Stimulated activated CD4-positive, alpha-beta T cell treated with anti-CD3 and anti-CD28 coated beads, Interleukin-2, amount 100 ng/mL, for 4 hours (primary cell): Measurements from ENCODE around the gene ADARB2.
"Not testable (repeated sequence)": the region's sequence is repeated elsewhere in the genome, so short reads cannot be mapped to it uniquely, and the experiment has no call there.

ENCODE experiments used
- DNase-seq: peaks from one replicate; pipeline ENCODE4 v3.0.0-alpha.2; 2020; ENCODE audit warnings: low read depth

The ADARB2 gene

DNA sequence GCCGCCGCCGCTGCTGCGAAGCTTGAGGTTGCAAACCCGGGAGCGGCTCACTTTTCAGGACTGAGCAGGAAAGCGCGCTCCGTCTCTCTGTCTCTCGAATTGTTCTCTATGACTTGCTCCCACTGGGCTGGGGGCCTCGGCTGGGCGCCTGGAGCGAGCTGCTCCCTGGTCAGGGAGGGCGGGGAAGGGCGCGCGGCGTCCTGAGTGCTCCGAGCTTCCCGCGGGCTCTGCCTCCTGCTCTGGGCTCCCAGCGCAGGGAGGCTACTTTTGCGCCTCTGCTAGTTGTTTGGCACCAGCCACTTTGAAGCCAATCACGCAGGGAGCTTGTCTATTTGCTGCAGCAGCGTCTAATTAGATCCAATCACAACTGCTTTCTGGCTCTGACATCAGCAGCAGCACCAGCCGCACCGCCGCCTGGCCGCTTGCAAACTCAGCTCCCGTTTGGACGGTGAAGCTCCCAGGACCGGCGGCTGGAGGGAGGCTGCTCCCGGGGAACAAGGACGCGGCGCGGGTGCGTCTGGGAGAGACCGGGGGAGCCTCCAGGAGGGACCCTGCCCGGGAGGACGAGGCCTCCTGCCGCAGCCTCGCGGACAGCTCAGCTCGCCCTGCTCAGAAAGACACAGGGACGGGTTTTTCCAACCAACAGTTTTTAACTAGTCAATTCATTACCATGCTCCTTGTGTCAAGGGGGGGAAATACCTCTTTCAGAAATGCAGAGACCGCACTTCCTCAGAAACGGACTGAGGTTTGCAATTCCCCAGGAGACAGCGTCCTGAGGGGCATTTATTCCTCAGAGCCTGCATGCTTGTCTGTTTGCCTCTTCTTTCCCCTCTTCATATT lies at the start of gene ADARB2:
TSS of gene ADARB2 (minus strand) at position 304 of the 840 bp plus-strand sequence.
- DNase-seq = no peak

DNA sequence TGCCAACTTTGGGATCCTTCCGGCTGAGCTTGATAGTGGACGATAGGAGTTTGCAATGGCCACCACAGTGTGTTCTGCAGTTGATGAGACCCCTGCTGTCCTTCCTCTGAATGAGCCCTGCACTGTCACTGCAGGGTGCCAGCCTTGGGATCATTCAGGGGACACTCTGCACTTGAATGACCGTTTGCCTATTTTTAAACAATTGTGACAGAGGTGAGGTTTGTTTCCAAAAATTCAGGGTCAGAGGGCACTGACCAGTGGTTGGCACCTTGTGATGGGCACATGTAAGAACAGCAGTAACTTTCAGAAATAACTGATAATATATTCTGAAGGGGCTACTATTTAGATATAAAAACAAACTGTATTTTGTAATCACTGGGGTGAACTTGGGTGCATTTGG lies 48.5 kb upstream of the ADARB2 start:
- no peak for DNase-seq

DNA sequence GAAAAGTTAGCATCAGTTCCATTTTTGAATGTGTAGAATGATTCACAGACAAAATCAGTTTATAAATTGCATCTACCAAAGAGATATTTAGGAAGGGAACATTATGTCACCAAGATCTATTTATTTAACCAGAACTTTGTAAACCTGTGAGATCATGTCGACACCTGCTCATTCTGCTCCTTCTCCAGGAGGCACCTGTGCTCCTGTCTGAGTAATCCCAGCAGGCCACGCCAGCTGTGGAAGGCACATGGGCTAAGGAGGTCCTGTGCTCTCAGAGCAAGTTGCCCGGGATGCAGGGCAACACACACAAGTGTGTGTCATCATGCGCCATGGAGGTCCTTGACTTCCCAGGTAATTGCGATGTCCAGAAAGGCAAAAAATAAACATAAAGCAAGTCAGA lies 45.5 kb upstream of the ADARB2 start:
- DNase-seq = no peak

DNA sequence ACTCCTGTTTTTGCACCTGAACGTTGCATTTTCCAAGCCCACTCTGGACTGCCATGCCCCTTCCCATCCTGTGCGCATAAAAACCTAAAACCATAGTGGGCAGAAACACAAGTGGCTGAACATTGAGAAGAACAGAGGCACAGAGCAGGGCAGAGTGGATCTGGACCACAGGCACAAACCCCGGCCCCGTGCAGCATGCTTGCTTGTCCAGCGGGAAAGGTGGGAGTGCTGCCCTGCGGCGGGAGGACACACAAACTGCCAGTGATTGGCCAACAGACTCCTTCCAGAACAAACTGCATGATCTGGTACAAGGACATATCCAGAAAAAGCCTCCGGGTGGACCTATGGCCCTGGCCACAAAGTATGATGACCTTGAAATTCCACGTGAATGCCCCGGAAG lies 42.5 kb upstream of the ADARB2 start:
- DNase-seq = no peak

DNA sequence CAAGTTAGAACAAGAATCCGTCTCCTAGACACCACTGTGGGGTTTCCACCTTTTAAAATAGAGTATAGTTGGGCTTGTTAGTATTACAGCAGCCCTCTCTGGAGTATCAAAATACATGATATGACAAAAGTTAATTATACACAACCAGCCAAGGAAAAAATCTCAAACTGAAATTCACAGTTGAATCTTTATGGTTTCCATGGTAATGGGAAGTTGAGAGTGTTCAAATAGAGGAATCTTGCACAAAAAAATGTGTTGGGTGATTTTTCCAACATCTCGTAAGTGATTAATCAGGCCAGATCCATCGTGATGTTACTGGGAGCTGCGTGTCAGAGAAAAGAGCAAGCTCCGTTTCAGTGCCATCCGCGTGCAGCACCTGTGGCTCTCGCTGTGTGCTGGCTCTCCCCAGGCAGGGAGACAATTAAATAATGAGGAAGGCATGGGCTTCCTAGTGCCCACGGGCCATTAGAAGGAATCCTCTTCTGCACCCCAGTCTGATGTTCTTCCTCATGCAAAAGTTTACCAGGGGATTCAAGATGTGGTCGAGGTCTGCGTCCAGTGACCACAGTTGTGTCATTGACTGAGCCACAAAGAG lies 41.1 kb upstream of the ADARB2 start:
- no peak for DNase-seq

DNA sequence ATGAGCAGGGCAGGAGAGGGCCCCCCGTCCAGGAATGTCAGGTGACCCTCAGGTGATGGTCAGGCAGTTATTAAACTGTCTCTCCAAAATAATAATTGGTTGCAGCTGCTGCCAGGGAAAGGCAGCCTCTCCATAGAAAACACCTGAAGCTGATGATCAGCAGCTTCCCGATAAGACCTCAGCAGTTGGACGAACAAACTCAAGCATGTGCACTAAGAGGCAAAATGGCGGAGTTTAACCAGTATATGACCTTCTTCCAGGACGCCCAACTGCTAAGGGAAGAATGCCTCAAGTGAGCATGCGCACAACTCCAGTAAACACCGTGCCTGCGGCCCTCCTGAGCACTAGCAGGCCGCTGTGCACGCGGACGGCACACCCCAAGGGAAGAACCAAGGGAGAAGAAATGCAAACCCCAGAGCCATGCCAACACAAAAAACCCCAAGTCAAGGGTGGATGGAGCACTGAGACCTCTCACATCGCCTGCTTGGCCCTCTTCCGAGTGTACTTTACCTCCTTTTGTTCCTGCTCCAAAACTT lies 38.9 kb upstream of the ADARB2 start:
- DNase-seq = no peak

DNA sequence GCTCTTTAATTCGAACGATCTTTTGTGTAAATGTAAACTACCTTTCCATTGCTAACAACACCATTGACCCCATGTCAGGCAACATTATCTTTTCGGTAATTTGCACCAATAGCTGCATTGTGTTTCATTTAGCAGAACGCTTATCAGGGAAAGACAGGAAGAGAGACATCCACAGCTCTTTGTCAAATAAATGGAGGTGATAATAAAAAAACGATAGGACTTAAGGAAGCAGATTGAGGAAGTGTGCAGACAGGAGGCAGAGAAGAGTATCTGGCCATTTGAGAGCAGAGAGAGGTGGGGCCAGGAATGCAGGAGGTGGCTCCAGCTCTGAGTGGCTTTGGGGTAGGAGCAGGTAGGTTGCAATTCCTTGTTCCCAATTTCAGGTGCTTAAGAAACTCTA lies 37.5 kb upstream of the ADARB2 start:
- DNase-seq = no peak

DNA sequence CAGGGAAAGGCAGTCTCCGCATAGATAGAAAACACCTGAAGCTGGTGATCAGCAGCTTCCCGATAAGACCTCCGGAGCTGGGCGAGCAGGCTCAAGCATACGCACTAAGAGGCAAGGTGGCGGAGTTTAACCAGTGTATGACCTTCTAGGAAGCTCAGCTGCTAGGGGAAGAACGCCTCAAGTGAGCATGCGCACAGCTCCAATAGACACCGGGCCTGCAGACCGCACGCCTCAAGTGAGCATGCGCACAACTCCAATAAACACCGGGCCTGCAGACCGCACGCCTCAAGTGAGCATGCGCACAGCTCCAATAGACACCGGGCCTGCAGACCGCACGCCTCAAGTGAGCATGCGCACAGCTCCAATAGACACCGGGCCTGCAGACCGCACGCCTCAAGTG lies 35.9 kb upstream of the ADARB2 start:
- DNase-seq = not testable (repeated sequence)

DNA sequence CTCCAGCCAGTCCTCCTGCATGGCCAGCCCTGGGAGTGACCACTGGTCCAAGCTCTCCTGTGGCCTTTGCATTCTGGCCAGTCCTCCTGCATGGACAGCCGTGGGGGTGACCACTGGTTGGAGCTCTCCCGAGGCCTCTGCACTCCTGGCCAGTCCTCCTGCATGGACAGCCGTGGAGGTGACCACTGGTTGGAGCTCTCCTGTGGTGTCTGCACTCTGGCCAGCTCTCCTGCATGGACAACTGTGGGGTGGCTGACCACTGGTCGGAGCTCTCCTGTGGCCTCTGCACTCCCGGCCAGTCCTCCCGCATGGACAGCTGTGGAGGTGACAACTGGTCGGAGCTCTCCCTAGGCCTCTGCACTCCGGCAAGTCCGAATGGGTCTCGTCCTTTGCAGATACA lies 28.7 kb upstream of the ADARB2 start:
- no peak for DNase-seq

DNA sequence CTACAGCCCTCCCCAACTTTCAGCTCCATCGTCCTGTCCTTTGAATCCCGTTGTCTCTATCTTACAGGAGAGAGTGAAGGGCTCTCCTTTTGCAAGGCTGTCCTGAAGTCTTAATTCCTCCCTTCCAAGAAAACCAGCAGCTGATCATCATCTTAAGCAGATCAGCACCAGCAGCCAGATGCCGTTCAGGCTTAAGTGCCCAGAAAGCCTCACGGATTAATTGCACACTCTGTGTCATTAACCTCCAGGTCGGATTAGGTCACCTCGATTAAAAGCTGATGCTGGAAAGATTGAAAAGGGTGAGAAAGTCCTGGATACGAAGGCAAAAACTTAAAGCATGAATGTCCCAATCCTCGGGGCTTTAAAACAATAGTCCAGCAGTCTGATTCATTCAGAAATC lies 24.8 kb upstream of the ADARB2 start:
- DNase-seq = no peak

DNA sequence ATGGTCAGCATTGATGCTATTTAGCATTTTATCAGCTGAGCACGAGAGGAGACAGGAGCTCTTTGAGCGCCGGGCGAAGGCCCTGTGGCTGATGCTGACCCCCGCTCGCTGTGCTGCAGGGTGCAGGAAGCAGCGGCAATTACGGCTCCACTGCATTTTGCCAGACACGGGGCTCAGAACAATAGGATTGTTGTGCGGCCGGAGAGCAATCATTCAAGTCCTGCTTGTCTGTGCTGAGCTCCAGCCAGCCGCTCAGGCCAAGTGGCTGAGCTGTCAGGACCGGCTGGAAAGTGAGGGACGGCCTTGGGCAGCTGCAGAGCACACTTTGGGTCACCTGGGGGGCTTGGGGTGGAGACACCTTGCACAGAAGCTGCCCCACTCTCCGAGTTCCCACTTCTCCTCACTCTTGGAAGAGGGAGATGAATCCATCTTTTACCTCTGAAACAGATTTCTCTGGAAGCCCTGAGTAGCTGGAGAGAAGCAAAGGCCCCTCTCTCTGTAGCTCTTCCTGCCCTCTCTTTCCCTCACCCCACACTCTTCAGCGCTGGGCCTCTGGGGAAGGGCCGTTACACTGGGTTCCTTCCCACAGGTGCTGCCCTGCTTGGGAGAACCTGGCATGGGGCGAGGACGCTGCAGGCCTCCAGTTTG lies 17.3 kb upstream of the ADARB2 start:
- no peak for DNase-seq

DNA sequence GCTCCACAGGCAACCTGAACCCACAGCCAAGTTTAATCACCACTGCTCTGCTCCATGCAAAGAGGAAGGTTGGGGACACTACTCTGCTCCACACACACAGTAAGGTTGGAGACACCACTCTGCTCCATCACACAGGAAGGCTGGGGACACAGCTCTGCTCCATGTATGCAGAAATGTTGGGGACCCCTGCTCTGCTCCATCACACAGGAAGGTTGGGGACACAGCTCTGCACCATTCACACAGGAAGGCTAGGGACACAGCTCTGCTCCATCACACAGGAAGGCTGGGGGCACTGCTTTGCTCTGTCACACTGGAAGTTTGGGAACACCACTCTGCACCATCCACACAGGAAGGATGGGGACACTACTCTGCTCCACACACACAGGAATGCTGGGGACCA lies 14.8 kb upstream of the ADARB2 start:
- DNase-seq = no peak

DNA sequence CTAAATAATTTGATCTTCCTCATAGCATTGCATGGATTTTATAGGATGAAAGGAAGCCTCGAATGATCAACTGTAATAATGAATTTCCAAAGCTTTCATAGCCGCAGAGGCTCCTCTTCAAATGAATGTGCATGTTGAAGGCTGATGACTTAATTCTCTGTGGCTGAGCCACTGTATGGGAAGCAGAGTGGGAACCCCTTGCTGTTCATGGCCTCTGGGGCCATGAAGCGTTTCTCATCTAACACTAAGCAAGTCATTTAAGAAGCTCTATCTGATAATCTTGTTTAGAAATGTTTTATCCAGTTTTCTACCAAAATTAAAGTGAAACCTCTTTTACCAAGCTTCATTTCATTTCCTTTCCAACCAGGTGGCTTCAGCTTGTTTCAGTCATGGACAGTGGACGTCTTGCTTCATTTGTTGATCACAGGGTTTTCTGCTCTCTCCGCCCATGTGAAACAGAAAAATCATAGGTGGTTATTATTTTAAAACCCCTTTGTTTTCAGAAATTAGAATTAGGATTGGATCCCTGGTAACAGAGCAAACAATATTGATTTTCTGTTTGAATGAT lies 10.3 kb upstream of the ADARB2 start:
- no peak for DNase-seq

DNA sequence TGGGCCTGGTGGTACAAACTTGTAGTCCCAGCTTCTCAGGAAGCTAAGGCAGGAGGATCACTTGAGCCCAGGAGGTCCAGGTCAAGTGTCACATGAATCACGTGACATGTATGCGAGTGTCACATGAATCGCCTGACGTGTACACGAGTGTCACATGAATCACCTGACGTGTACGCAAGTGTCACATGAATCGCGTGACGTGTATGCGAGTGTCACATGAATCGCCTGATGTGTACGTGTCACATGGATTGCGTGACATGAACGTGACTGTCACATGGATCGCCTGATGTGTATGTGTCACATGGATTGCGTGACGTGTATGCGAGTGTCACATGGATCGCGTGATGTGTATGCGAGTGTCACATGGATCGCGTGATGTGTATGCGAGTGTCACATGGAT lies 9.5 kb upstream of the ADARB2 start:
- no peak for DNase-seq

DNA sequence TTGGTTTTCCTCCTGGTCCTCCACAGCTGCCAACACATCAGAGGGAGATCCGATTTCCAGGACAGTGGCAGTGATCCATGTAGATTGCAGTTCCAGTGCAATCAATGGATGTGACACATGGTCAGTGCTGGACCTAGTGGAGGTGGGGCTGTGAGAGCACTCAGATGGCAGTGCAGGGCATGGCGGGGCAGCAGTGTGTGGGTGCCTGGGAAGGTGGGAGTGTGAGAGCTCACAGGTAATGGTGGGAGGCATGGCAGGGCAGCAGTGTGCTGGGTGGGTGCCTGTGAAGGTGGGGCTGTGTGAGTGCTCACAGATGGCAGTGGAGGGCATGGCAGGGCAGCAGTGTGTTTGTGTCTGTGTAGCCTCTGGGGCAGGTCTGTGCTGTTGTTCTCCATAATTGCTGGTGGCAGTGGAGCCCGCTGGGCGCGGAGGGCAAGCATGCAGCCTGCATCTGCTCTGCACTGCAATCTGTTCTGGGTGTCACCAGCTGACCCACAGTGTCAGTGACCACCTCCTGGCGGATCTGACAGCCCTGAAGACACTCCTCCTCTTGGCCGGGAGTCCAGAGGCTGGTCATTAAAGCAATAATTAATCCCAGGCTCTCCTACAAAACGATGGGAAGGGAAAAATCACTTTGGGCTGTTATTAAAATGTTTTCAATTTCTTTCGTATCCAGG lies 8.6 kb upstream of the ADARB2 start:
- DNase-seq = no peak

DNA sequence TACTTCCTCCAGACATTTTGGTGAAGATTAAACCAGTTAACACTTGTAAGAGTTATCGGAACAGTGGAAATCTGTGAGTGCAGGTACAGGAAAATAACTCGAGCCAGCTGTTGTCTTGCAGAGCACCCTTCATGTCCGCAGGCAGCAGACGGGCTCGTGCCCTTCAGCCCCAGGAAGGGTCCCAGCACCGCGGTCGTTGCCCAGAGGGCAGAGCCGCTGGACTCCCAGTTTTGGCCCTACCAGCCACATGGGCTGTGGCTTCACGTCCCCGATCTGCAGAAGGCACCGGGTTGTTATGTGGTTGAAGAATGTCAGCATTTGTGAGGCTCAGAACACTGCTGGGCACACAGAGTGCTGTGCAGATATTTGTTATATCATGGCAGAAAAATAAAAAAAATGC lies 7.2 kb upstream of the ADARB2 start:
- DNase-seq = no peak

DNA sequence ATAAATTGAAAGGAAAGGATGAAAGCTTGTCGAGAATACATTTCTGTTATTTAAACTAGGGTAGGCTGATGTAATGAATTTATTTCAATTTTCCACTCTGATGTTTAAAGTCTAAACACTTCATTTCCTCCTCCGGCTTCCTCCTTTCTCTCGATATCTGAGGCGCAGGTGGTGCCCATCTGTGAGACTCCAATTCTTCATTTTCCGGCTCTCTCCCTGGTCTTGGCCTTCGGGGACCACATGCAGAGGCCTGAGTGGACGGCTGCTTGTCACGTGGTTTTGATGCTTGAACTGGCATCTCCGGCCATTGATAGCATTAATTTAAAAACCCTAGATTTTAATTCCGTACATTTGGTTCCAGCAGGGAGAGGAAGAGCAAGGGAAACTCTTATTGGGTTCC lies 5.8 kb upstream of the ADARB2 start:
- no peak for DNase-seq

DNA sequence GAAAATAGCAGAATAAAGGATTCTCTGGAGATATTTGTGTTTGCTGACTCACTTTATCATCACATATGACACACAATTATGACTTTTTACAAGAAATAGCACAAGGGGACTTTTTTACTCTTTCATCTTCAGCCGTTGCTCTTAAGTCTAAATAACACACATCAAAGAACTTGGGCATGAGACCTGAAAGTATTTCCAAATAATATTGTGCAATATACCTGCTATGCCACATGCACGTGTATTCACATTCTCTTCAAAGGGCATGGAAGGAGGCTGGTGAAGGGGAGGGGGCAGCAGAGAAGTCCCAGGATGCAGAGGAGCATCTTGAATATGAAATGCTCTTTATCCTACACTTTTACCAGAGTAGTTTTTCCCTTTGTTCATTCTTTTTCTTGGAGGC lies 4.1 kb upstream of the ADARB2 start:
- no peak for DNase-seq

DNA sequence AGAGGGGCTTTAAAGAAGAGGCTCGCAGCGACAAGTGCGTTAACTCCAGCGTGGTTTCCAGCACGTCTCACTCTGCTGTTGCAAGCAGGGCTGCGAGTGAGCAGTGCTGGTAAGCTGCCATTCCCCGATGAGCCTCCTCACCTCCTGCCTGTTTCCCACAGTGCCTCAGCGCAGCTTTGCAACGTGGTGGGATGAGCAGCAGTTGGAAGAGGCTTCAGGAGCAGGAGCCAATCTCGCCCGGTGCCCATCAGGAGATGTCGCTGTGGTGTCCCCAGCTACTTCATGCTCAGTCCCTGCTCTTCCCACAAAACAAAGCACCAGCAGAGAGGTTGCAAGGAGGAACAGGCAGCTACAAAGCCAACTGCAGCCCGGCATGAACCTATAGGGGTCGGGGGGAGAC lies 2.4 kb upstream of the ADARB2 start:
- DNase-seq = no peak

DNA sequence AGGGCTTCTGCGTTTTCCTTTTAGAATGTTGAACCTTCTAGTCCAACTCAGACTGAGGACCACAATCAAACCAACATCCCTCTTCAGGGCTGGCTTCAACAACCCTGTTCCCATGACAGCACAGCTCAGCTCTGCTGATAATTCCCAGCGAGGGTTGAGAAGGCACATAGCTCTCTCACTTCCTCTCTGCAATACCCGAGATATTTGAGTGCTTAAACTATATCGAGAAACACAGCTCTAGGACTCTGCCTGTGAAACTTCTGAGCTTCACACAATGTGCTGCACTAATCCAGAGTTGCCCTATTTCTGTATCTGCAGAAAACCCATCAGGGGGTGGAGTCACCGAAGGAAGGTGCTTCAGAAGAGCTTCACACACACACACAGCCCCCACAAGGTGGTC lies 1.6 kb upstream of the ADARB2 start:
- DNase-seq = no peak

DNA sequence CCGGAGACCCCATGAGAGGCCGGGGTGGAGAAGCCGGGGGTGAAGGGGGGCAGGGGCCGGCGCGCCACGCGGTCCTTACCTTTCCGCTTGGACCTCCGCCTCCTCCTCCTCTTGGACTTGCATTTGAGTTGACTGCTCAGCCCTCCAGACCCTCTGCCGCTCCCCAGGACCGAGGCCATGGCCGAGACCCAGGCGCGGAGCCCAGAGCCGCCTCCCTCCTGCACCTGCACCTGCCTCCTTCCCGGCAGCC lies 428 bp downstream of the ADARB2 start:
- DNase-seq = no peak

DNA sequence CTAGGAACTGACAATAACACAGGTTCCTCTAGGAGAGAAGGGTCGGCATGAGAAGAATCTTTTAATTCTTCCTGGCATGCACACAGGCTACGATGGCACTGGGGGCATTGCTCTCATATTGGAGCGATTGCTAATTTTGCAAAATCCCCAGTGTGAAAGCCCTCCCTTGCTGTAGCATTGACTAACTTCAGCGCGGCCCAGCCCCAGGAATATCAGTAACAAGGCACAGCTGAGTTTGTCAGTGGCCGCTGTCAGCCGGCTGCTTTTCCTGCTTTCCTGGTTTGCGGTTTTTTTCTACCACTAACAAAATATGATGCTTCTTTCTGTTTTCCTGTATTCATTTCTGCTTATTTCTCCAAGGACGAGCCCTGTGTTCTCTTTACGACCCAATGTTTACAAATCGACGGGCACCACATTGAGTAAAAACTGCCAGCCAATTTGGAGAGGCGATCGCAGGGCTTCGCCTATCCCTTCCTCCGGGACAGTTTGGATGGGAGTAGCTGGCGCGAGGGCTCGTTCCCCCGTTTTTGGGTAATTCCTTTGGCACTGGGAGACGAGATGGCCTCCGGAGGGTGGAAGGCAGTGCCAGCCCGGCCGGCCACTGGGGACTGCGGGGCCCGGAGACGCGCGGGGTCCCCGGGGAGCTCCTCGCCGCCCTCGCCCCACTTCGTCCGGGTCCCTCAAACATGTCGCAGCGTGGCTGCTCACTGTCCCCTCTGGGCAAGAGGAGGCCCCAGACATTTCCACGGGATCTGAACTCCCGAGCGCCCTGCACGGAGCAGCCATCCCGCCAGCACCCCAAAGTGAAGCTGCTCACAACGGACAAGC lies 967 bp downstream of the ADARB2 start:
- no peak for DNase-seq
